IMR-90 (cell line): ENCODE results near the gene RTRAF. TPM values are rescaled to one million over a fixed set of nuclear protein-coding genes. Genes with fewer than 3 reads are reported as not detected.

Source experiments
- ATAC-seq: fragments of 200-7000 bp; cut with Tn5 transposase; 2 replicates; pipeline ENCODE4 v1.9.1; 2020; ENCODE audit warnings: low read depth, mild to moderate bottlenecking, moderate library complexity
- BruUV-seq: library from RNA; stranded (reverse); fragments of 400-500 nt; replicated peaks from 2 replicates; lab custom pipeline; 2021; lab: Mats Ljungman, UMichigan
- CTCF ChIA-PET: fragments of 300-600 bp; formaldehyde crosslinking; extraction: SDS; loops from one replicate; lab custom pipeline; 2021; ENCODE audit warnings: antibody characterized with exemption; lab: Yijun Ruan, JAX
- POLR2A ChIA-PET: fragments of 300-600 bp; sonication (Branson Sonifier 250); formaldehyde crosslinking; loops from one replicate; lab custom pipeline; 2022; ENCODE audit warnings: antibody characterized with exemption; ENCODE audit not compliant: unreplicated experiment; lab: Charles Lee
- DNase-seq: peaks from one replicate; pipeline ENCODE4 v3.0.0; 2013
- H2AFZ ChIP-seq: replicated peaks from 2 replicates; pipeline ENCODE3; 2013; ENCODE audit warnings: low read length, mild to moderate bottlenecking; ENCODE audit not compliant: poor library complexity
- H2AK5ac ChIP-seq: 2 replicates; pipeline ENCODE4 v1.6.1; 2013; ENCODE audit warnings: low read depth, low read length, inconsistent platforms
- H2AK9ac ChIP-seq: replicated peaks from 2 replicates; pipeline ENCODE3; 2013; ENCODE audit warnings: mild to moderate bottlenecking, low read depth, low read length, moderate library complexity; ENCODE audit not compliant: poor library complexity
- H2BK120ac ChIP-seq: 2 replicates; pipeline ENCODE4 v1.6.1; 2013; ENCODE audit warnings: low read depth, low read length, inconsistent platforms
- H2BK15ac ChIP-seq: 3 replicates; pipeline ENCODE4 v1.6.1; 2013; ENCODE audit warnings: low read depth, low read length, inconsistent platforms
- H2BK20ac ChIP-seq: 2 replicates; pipeline ENCODE4 v1.6.1; 2013; ENCODE audit warnings: low read depth, mild to moderate bottlenecking, inconsistent platforms, low read length, moderate library complexity
- H2BK5ac ChIP-seq: 2 replicates; pipeline ENCODE4 v1.6.1; 2013; ENCODE audit warnings: mild to moderate bottlenecking, low read depth, low read length, inconsistent platforms; ENCODE audit not compliant: poor library complexity, severe bottlenecking
- H3K14ac ChIP-seq: replicated peaks from 2 replicates; pipeline ENCODE4 v1.6.1; 2013; ENCODE audit warnings: low read depth, low read length, inconsistent platforms
- H3K18ac ChIP-seq: 2 replicates; pipeline ENCODE4 v1.6.1; 2013; ENCODE audit warnings: low read depth, low read length, control low read depth
- H3K23ac ChIP-seq: 2 replicates; pipeline ENCODE4 v1.6.1; 2013; ENCODE audit warnings: low read depth, low read length, inconsistent platforms
- H3K27ac ChIP-seq: 2 replicates; pipeline ENCODE4 v1.5.1; 2013; ENCODE audit warnings: mild to moderate bottlenecking, control low read depth, low read length; ENCODE audit not compliant: insufficient read depth
- H3K27me3 ChIP-seq: 2 replicates; pipeline ENCODE4 v1.6.1; 2013; ENCODE audit warnings: low read length; ENCODE audit not compliant: control insufficient read depth, insufficient read depth
- H3K36me3 ChIP-seq: 2 replicates; pipeline ENCODE4 v1.6.1; 2013; ENCODE audit warnings: low read length, mixed read lengths; ENCODE audit not compliant: control insufficient read depth, insufficient read depth
- H3K4ac ChIP-seq: 2 replicates; pipeline ENCODE4 v1.6.1; 2013; ENCODE audit warnings: low read depth, low read length, inconsistent platforms
- H3K4me1 ChIP-seq: 2 replicates; pipeline ENCODE4 v1.6.1; 2013; ENCODE audit warnings: low read length, mixed read lengths; ENCODE audit not compliant: control insufficient read depth, insufficient read depth
- H3K4me2 ChIP-seq: 2 replicates; pipeline ENCODE4 v1.6.1; 2013; ENCODE audit warnings: low read depth, mild to moderate bottlenecking, control low read depth, low read length, moderate library complexity
- H3K4me3 ChIP-seq: 2 replicates; pipeline ENCODE4 v1.5.1; 2013; ENCODE audit warnings: low read depth, mild to moderate bottlenecking, control low read depth, low read length, moderate library complexity; ENCODE audit not compliant: insufficient read depth
- H3K56ac ChIP-seq: 2 replicates; pipeline ENCODE4 v1.6.1; 2013; ENCODE audit warnings: low read length, inconsistent platforms; ENCODE audit not compliant: insufficient read depth; ENCODE audit errors: extremely low read depth
- H3K79me1 ChIP-seq, 2 experiments: 2 replicates each; pipeline ENCODE4 v1.6.1; 2013; ENCODE audit warnings: low read length in 2 of 2, inconsistent platforms in 1 of 2, low read depth in 1 of 2
- H3K9ac ChIP-seq: 2 replicates; pipeline ENCODE4 v1.6.1; 2013; ENCODE audit warnings: low read depth, low read length, control low read depth
- H3K9me1 ChIP-seq: 2 replicates; pipeline ENCODE4 v1.6.1; 2013; ENCODE audit warnings: low read length, inconsistent platforms; ENCODE audit not compliant: insufficient read depth
- H3K9me3 ChIP-seq: 2 replicates; pipeline ENCODE4 v1.6.1; 2013; ENCODE audit warnings: low read length; ENCODE audit not compliant: control insufficient read depth, insufficient read depth
- H4K20me1 ChIP-seq: 2 replicates; pipeline ENCODE4 v1.6.1; 2013; ENCODE audit warnings: low read length, inconsistent platforms; ENCODE audit not compliant: insufficient read depth
- H4K5ac ChIP-seq: 2 replicates; pipeline ENCODE4 v1.6.1; 2013; ENCODE audit warnings: mild to moderate bottlenecking, low read depth, low read length, control low read depth
- H4K8ac ChIP-seq, 2 experiments: 2 replicates each; pipeline ENCODE4 v1.6.1; 2013; ENCODE audit warnings: low read depth in 2 of 2, low read length in 2 of 2, control low read depth in 1 of 2, inconsistent platforms in 1 of 2
- H4K91ac ChIP-seq: 2 replicates; pipeline ENCODE4 v1.6.1; 2013; ENCODE audit warnings: low read depth, low read length, inconsistent platforms; ENCODE audit not compliant: insufficient read depth
- BHLHE40 ChIP-seq: fragments of 150-350 bp; IDR thresholded peaks from 2 replicates; pipeline ENCODE4 v1.6.1; 2016; ENCODE audit warnings: mild to moderate bottlenecking, low read depth, low read length
- CEBPB ChIP-seq: IDR thresholded peaks from 2 replicates; pipeline ENCODE4 v1.6.1; 2012; ENCODE audit warnings: low read depth, low read length, improper control_type of control experiment
- CHD1 ChIP-seq: IDR thresholded peaks from 2 replicates; pipeline ENCODE4 v1.6.1; 2012; ENCODE audit warnings: low read depth, low read length, improper control_type of control experiment
- FOS ChIP-seq: fragments of 150-350 bp; IDR thresholded peaks from 2 replicates; pipeline ENCODE4 v1.6.1; 2016; ENCODE audit warnings: low read depth, low read length
- MAFK ChIP-seq: IDR thresholded peaks from 2 replicates; pipeline ENCODE4 v1.6.1; 2012; ENCODE audit warnings: low read depth, low read length, improper control_type of control experiment
- MAZ ChIP-seq: IDR thresholded peaks from 2 replicates; pipeline ENCODE4 v1.6.1; 2012; ENCODE audit warnings: low read depth, mild to moderate bottlenecking, low read length, improper control_type of control experiment, moderate library complexity, borderline replicate concordance
- MXI1 ChIP-seq: IDR thresholded peaks from 2 replicates; pipeline ENCODE4 v1.6.1; 2012; ENCODE audit warnings: low read depth, mild to moderate bottlenecking, low read length, moderate library complexity, borderline replicate concordance
- NFE2L2 ChIP-seq: fragments of 150-350 bp; IDR thresholded peaks from 2 replicates; pipeline ENCODE4 v1.6.1; 2016; ENCODE audit warnings: low read depth, mild to moderate bottlenecking, low read length
- POLR2A ChIP-seq: IDR thresholded peaks from 2 replicates; pipeline ENCODE4 v1.6.1; 2012; ENCODE audit warnings: mild to moderate bottlenecking, low read depth, low read length
- RAD21 ChIP-seq: IDR thresholded peaks from 2 replicates; pipeline ENCODE4 v1.6.1; 2012; ENCODE audit warnings: low read length, improper control_type of control experiment
- RCOR1 ChIP-seq: IDR thresholded peaks from 2 replicates; pipeline ENCODE4 v1.6.1; 2012; ENCODE audit warnings: mild to moderate bottlenecking, low read length, improper control_type of control experiment; ENCODE audit not compliant: insufficient replicate concordance
- RFX5 ChIP-seq: IDR thresholded peaks from 2 replicates; pipeline ENCODE4 v1.8.0; 2012; ENCODE audit warnings: low read depth, mild to moderate bottlenecking, low read length, moderate library complexity
- SMC3 ChIP-seq: fragments of 150-350 bp; IDR thresholded peaks from 2 replicates; pipeline ENCODE4 v1.6.1; 2016; ENCODE audit warnings: low read depth, mild to moderate bottlenecking, antibody characterized with exemption, low read length, moderate library complexity
- WGBS, 2 experiments: methylation state at CpG; one replicate each; pipeline versions ENCODE4 v1.1.5 to v1.1.7; 2013; ENCODE audit warnings: missing lambda C conversion rate in 2 of 2; ENCODE audit not compliant: insufficient read length in 1 of 2; ENCODE audit errors: extremely low coverage in 2 of 2; 5-methylcytosine and 5-hydroxymethylcytosine counted together
- dilution Hi-C: fragments of 300-500 bp; cut with HindIII; formaldehyde crosslinking; loops from one replicate; pipeline ENCODE4 v1.14.3; 2018; ENCODE audit warnings: low sequenced_read_pairs; ENCODE audit not compliant: unreplicated experiment
- in situ Hi-C: fragments of 300-500 bp; cut with MboI; formaldehyde crosslinking; loops from 3 replicates; pipeline ENCODE4 v1.14.3; 2019; ENCODE audit warnings: low sequenced_read_pairs, inconsistent platforms, mixed read lengths
- intact Hi-C: fragments of 100-400 bp; cut with micrococcal nuclease; formaldehyde crosslinking; loops from 2 replicates; pipeline ENCODE4 v1.10.0; 2022
- polyA plus RNA-seq, 3 experiments: library from polyadenylated mRNA; depleted of rRNA; stranded (reverse); fragments of >200 nt; gene quantifications; 2 replicates each; pipeline ENCODE4 v1.2.3, GENCODE V29; 2012; ENCODE audit warnings: low replicate concordance in 1 of 3
- total RNA-seq: library from RNA; depleted of rRNA; stranded (reverse); fragments of >200 nt; gene quantifications from 2 replicates; pipeline ENCODE4 v1.2.3, GENCODE V29; 2012
- TF ChIP-seq, protein P1 (sequence below): fragments of 150-350 bp; IDR thresholded peaks from 2 replicates; pipeline ENCODE4 v1.6.1; 2017; ENCODE audit warnings: mild to moderate bottlenecking, antibody characterized with exemption, low read length, low read depth
- TF ChIP-seq, protein P2 (sequence below): conservative IDR thresholded peaks from 2 replicates; pipeline ENCODE4 v1.5.1; 2012; ENCODE audit warnings: mild to moderate bottlenecking, low read depth, low read length, improper control_type of control experiment
- TF ChIP-seq, protein P3 (sequence below): fragments of 150-350 bp; IDR thresholded peaks from 2 replicates; pipeline ENCODE4 v1.6.1; 2016; ENCODE audit warnings: low read depth, mild to moderate bottlenecking, low read length, moderate library complexity, borderline replicate concordance

The RTRAF gene
- total and polyA plus RNA-seq, 2 of the 4 experiments (the other 2 are of a cell fraction), result 53.2 to 102 TPM

DNA sequence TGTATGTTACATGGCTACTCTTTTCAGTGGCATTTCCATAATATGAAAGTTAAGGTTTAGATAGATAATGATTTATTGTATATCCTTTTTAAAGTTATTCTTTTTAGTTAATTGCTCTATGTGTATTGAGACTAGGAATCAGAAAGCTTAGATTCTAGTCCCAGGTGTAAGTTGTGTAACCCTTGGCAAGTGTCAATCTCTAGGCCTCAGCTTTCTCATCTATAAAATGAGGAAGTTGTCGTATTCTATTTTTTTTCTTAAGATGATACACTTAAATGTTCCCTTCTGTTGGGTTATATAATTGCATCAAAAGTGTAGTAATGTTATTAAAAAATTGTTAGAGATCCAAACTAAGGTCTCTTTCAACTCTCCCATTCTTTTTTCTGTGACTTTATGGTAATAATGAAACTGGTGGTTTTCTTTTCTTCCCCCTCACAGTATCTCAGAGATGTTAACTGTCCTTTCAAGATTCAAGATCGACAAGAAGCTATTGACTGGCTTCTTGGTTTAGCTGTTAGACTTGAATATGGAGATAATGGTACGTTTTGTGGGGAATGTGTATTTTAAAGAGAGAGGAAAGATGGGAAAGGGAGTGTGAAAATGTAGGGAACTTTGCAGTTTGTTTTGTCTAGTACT, 4.1 kb downstream of the RTRAF start:
- dilution Hi-C loops, result no loop called here

More for the DNA sequence above, 4.1 kb downstream of the RTRAF start:
- Histone ChIP-seq H4K8ac (no peak overlapping the region), H3K56ac (no peak overlapping the region), H3K36me3 (peaks cover 8% of the 10 kb centered on the region), H3K79me1 (peaks cover 8 to 37% of the 10 kb centered on the region in 2 experiments), H3K27me3 (no peaks in the 10 kb centered on the region), H3K9ac (no peak overlapping the region), H4K91ac (no peak overlapping the region), H2BK20ac (no peak overlapping the region), H3K4me1 (peaks cover 2% of the 10 kb centered on the region; the same call in 1 of the 2 replicates), H3K9me3 (no peaks in the 10 kb centered on the region), H2AFZ (no peak overlapping the region), H2BK5ac (no peak overlapping the region), H3K18ac (no peak overlapping the region), H3K27ac (no peak overlapping the region), H2AK5ac (no peak overlapping the region), H3K4me2 (no peak overlapping the region), H3K23ac (no peak overlapping the region), H3K9me1 (peaks cover 3% of the 10 kb centered on the region), H3K4ac (no peak overlapping the region), H3K4me3 (no peak overlapping the region), H3K14ac (no peak overlapping the region), H4K5ac (no peak overlapping the region), H2BK15ac (no peak overlapping the region), H2BK120ac (no peak overlapping the region), H2AK9ac (no peak overlapping the region), H4K20me1 (no peaks in the 10 kb centered on the region; the same call in 1 of the 2 replicates)
- ATAC-seq (no peak), DNase-seq (no peak)
- ChIA-PET CTCF (interaction anchor here (1.3 kb wide), 1 partner anchor 15 kb away, joined by 3 read pairs; no protein-coding TSS in a partner anchor), POLR2A (no interaction called here)
- TF ChIP-seq MAFK (no peak), CHD1 (no peak), BHLHE40 (no peak), MXI1 (no peak), MAZ (no peak), NFE2L2 (no peak), SMC3 (no peak), RCOR1 (no peak), FOS (no peak), RFX5 (no peak), CEBPB (no peak), POLR2A (no peak), RAD21 (no peak)
- TF ChIP-seq, protein P1, sequence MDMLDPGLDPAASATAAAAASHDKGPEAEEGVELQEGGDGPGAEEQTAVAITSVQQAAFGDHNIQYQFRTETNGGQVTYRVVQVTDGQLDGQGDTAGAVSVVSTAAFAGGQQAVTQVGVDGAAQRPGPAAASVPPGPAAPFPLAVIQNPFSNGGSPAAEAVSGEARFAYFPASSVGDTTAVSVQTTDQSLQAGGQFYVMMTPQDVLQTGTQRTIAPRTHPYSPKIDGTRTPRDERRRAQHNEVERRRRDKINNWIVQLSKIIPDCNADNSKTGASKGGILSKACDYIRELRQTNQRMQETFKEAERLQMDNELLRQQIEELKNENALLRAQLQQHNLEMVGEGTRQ, result no peak
- TF ChIP-seq, protein P2, sequence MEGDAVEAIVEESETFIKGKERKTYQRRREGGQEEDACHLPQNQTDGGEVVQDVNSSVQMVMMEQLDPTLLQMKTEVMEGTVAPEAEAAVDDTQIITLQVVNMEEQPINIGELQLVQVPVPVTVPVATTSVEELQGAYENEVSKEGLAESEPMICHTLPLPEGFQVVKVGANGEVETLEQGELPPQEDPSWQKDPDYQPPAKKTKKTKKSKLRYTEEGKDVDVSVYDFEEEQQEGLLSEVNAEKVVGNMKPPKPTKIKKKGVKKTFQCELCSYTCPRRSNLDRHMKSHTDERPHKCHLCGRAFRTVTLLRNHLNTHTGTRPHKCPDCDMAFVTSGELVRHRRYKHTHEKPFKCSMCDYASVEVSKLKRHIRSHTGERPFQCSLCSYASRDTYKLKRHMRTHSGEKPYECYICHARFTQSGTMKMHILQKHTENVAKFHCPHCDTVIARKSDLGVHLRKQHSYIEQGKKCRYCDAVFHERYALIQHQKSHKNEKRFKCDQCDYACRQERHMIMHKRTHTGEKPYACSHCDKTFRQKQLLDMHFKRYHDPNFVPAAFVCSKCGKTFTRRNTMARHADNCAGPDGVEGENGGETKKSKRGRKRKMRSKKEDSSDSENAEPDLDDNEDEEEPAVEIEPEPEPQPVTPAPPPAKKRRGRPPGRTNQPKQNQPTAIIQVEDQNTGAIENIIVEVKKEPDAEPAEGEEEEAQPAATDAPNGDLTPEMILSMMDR, result no peak
- TF ChIP-seq, protein P3, sequence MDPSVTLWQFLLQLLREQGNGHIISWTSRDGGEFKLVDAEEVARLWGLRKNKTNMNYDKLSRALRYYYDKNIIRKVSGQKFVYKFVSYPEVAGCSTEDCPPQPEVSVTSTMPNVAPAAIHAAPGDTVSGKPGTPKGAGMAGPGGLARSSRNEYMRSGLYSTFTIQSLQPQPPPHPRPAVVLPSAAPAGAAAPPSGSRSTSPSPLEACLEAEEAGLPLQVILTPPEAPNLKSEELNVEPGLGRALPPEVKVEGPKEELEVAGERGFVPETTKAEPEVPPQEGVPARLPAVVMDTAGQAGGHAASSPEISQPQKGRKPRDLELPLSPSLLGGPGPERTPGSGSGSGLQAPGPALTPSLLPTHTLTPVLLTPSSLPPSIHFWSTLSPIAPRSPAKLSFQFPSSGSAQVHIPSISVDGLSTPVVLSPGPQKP, result no peak
- intact Hi-C loops (loop anchor here (10.0 kb wide), 1 partner anchor 461 kb away; no protein-coding TSS in a partner anchor), in situ Hi-C loops (no loop called here)
- no TSS peak for BruUV-seq
- WGBS, 2 experiments, result 80 to 100% methylated on average over 1 of the region's 3 CpGs
